Mucosa of descending colon (tissue), 3 donors: ENCODE results near the gene IER5. TPM values are rescaled to one million over a fixed set of nuclear protein-coding genes. Genes with fewer than 3 reads are reported as not detected.

Source experiments
- ATAC-seq: fragments of 200-7000 bp; cut with Tn5 transposase; one replicate; pipeline ENCODE4 v1.9.1; 2020; ENCODE audit warnings: mild to moderate bottlenecking, moderate library complexity
- DNase-seq, 3 donors: peaks; one replicate each; pipeline ENCODE4 v3.0.0-alpha.2; 2020
- H3K36me3 ChIP-seq: fragments of 200-600 bp; one replicate; pipeline ENCODE4 v1.8.0; 2021; ENCODE audit warnings: low read depth, mild to moderate bottlenecking
- H3K4me1 ChIP-seq: fragments of 200-600 bp; one replicate; pipeline ENCODE4 v1.8.0; 2021; ENCODE audit warnings: low read depth, mild to moderate bottlenecking
- H3K4me3 ChIP-seq: fragments of 200-600 bp; one replicate; pipeline ENCODE4 v1.8.0; 2021; ENCODE audit warnings: mild to moderate bottlenecking
- H3K9me3 ChIP-seq: fragments of 200-600 bp; one replicate; pipeline ENCODE4 v1.8.0; 2021; ENCODE audit warnings: mild to moderate bottlenecking
- intact Hi-C, 2 donors: fragments of 100-400 bp; cut with DNase I in 1 of 2; cut with micrococcal nuclease in 1 of 2; formaldehyde crosslinking; loops; one replicate each; pipeline versions ENCODE4 v1.11.0 to v1.11.1; 2022; cut with DNase I, micrococcal nuclease
- total RNA-seq, 3 donors: library from RNA; stranded (reverse); fragmentation: NEBNext Ultra II Directional in 2 of 3; extraction: Animal tissue kit (Norgen Biotek cat#: 25700) in 2 of 3; gene quantifications; one replicate each; pipeline versions ENCODE4 v1.2.1 to v1.2.4, GENCODE V29; 2021 to 2023
- TF ChIP-seq, protein P1 (sequence below): fragments of 200-600 bp; IDR thresholded peaks from one replicate; pipeline ENCODE4 v1.8.0; 2022; ENCODE audit warnings: antibody characterized with exemption, mild to moderate bottlenecking
- donor health status: DM: no; HTN: no; CAD: no; lungs with moderate emphysema.
- donor health status: DM: no; HTN: no; CAD: no.
- donor health status: DM: no; HTN: yes; CAD: no.

The IER5 gene
- total RNA-seq, 3 donors from 2014 or later = 15.4 to 16.7 (median 16.4) TPM

DNA sequence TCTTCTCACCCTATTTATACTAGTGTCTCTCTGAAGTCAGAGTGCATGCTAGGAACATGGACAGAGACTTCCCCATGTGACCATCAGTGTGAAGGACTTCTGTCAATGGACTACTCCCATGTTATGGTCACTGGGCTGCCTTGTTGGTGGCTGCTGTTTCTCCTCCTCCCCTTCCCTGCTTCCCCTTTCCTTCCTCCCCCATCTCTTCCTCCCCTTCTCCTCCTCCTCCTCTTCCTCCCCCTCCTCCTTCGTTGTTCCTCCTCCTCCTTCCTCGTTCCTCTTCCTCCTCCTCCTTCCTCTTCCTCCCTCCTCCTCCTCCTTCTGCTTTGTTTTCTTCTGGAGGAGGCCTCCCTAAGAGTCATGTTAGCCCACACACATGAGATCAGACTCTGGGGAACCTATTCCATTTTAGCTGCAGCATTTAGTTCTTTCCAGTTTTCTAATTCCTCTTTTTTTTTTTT lies 35.8 kb downstream of the IER5 start:
- TF ChIP-seq, protein P1, sequence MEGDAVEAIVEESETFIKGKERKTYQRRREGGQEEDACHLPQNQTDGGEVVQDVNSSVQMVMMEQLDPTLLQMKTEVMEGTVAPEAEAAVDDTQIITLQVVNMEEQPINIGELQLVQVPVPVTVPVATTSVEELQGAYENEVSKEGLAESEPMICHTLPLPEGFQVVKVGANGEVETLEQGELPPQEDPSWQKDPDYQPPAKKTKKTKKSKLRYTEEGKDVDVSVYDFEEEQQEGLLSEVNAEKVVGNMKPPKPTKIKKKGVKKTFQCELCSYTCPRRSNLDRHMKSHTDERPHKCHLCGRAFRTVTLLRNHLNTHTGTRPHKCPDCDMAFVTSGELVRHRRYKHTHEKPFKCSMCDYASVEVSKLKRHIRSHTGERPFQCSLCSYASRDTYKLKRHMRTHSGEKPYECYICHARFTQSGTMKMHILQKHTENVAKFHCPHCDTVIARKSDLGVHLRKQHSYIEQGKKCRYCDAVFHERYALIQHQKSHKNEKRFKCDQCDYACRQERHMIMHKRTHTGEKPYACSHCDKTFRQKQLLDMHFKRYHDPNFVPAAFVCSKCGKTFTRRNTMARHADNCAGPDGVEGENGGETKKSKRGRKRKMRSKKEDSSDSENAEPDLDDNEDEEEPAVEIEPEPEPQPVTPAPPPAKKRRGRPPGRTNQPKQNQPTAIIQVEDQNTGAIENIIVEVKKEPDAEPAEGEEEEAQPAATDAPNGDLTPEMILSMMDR = no peak
- ATAC-seq = no peak
- Histone ChIP-seq H3K9me3 (no peaks in the 10 kb centered on the region), H3K4me3 (no peak overlapping the region), H3K36me3 (no peaks in the 10 kb centered on the region), H3K4me1 (no peaks in the 10 kb centered on the region)
- no peak for DNase-seq
- intact Hi-C loops = no loop called here

DNA sequence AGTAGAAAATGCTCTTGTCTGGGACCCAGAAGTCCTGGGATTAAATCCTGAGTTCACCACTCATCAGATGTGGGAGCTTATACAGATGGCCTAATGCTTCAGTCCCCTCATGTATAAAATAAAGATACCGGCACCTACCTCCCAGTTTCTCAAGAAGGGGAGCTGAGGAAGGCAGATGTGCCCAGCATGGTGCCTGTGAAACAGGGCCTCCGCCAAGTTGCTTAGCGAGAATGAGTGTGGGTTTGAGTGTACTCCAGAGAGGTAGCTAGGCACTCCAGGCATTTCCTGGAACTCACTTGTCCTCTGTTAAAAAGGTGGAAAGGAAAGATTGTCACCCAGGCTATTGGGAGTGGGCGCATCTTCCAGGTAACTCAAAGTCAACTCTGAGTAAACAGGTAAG lies 37.8 kb downstream of the IER5 start:
- intact Hi-C loops = no loop called here
- ATAC-seq = no peak

DNA sequence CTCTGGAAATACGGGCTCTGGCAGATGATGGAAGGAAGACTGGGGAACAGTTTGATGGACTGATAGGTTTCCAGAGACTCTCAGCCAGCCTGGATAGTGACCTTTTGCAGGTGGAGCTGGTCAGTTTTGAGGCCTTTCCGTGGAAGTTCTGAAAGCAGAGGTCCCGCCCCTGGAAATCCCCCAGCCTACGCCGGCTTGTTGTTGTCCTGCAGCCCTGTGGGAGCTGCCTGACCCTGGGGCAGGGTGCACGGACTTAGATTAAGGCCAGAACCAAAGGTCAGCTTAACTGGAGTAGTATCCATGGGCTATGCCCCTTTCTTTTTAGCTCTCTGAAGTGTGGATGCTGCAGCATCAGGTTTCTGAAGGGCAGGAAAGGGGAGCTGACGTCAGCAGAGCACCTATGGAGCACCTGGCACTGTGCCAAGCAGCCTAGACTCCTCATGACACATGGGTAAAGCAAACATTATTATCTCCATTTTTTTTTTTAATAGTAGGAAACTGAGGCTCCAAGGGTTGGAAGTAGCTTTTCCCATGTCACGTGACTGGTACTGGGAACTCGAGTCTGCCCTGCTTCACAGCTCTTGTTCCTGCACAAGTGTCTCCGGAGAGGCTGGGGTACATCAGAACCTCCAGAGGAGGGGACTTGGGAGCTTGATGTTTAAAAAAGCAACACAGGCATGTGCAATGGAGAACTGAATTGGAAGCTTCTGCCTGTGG lies 38.5 kb downstream of the IER5 start:
- Histone ChIP-seq H3K36me3 (no peaks in the 10 kb centered on the region), H3K9me3 (no peaks in the 10 kb centered on the region), H3K4me1 (no peaks in the 10 kb centered on the region), H3K4me3 (no peak overlapping the region)
- TF ChIP-seq, protein P1 = no peak
- intact Hi-C loops = no loop called here
- ATAC-seq = peak; percentile 29
- DNase-seq = peak in 1 of 3 donors; percentile 51

More for the DNA sequence above, 37.8 kb downstream of the IER5 start:
- no peaks in the 10 kb centered on the region for H3K36me3 ChIP-seq
- no peaks in the 10 kb centered on the region for H3K4me1 ChIP-seq
- TF ChIP-seq, protein P1 = no peak
- no peak overlapping the region for H3K4me3 ChIP-seq
- DNase-seq = no peak
- no peaks in the 10 kb centered on the region for H3K9me3 ChIP-seq

GRCh38 chr1:181127898-181128453 lies 39.5 kb downstream of the IER5 start:
- intact Hi-C loops = no loop called here
- TF ChIP-seq, protein P1 = no peak
- Histone ChIP-seq H3K4me3 (no peak overlapping the region), H3K4me1 (no peaks in the 10 kb centered on the region), H3K9me3 (no peaks in the 10 kb centered on the region), H3K36me3 (no peaks in the 10 kb centered on the region)
- no peak for ATAC-seq
- DNase-seq = no peak

- TF ChIP-seq, protein P1 = no peak
- DNase-seq (peak; percentile 34 to 78 (median 50)), ATAC-seq (peak; percentile 64)
- Histone ChIP-seq H3K4me3 (no peak overlapping the region), H3K9me3 (no peaks in the 10 kb centered on the region), H3K36me3 (no peaks in the 10 kb centered on the region), H3K4me1 (no peaks in the 10 kb centered on the region)
- intact Hi-C loops = no loop called here
Observed at GRCh38 chr1:181128592-181129497, 40.3 kb downstream of the IER5 start.
